H9 (cell line): ENCODE measurements around the gene FRZB. TPM values are rescaled to one million over a fixed set of nuclear protein-coding genes. Genes with fewer than 3 reads are reported as not detected.

ENCODE experiments used
- DNase-seq: peaks from one replicate; pipeline ENCODE4 v3.0.0-alpha.2; 2017
- H2AFZ ChIP-seq: one replicate; pipeline ENCODE4 v1.6.1; 2013; ENCODE audit warnings: mild to moderate bottlenecking, low read length, control low read depth, moderate library complexity
- H2AK5ac ChIP-seq: 2 replicates; pipeline ENCODE4 v1.6.1; 2013; ENCODE audit warnings: low read length, control low read depth, mixed read lengths; ENCODE audit not compliant: insufficient read length
- H2BK120ac ChIP-seq: one replicate; pipeline ENCODE4 v1.6.1; 2013; ENCODE audit warnings: low read depth, mild to moderate bottlenecking, low read length, control low read depth, inconsistent platforms; ENCODE audit not compliant: poor library complexity, severe bottlenecking
- H2BK12ac ChIP-seq: 2 replicates; pipeline ENCODE4 v1.6.1; 2013; ENCODE audit warnings: low read length, control low read depth, mixed read lengths, low read depth; ENCODE audit not compliant: insufficient read length
- H2BK15ac ChIP-seq: 2 replicates; pipeline ENCODE4 v1.6.1; 2013; ENCODE audit warnings: low read depth, low read length, control low read depth
- H2BK20ac ChIP-seq: one replicate; pipeline ENCODE4 v1.6.1; 2013; ENCODE audit warnings: low read depth, mild to moderate bottlenecking, low read length, control low read depth, inconsistent platforms; ENCODE audit not compliant: poor library complexity, severe bottlenecking
- H2BK5ac ChIP-seq: 2 replicates; pipeline ENCODE4 v1.6.1; 2013; ENCODE audit warnings: low read length, control low read depth, mixed read lengths; ENCODE audit not compliant: insufficient read length
- H3K14ac ChIP-seq: 2 replicates; pipeline ENCODE4 v1.6.1; 2013; ENCODE audit warnings: low read length, control low read depth; ENCODE audit not compliant: insufficient read depth
- H3K18ac ChIP-seq: 2 replicates; pipeline ENCODE4 v1.6.1; 2013; ENCODE audit warnings: low read depth, mild to moderate bottlenecking, mixed read lengths, low read length, control low read depth; ENCODE audit not compliant: insufficient read length
- H3K23ac ChIP-seq: 2 replicates; pipeline ENCODE4 v1.6.1; 2013; ENCODE audit warnings: low read length, control low read depth, mixed read lengths, low read depth; ENCODE audit not compliant: insufficient read length
- H3K23me2 ChIP-seq: 2 replicates; pipeline ENCODE4 v1.6.1; 2013; ENCODE audit warnings: low read depth, mild to moderate bottlenecking, mixed read lengths, low read length, control low read depth; ENCODE audit not compliant: insufficient read length, poor library complexity, severe bottlenecking
- H3K27ac ChIP-seq: 2 replicates; pipeline ENCODE4 v1.5.1; 2013; ENCODE audit warnings: low read length, control low read depth, mixed read lengths, low read depth; ENCODE audit not compliant: insufficient read length
- H3K27me3 ChIP-seq: 2 replicates; pipeline ENCODE4 v1.6.1; 2013; ENCODE audit warnings: low read length, control low read depth, inconsistent platforms; ENCODE audit not compliant: insufficient read depth
- H3K4ac ChIP-seq: 2 replicates; pipeline ENCODE4 v1.6.1; 2013; ENCODE audit warnings: low read depth, mild to moderate bottlenecking, control low read depth, inconsistent platforms, low read length, moderate library complexity
- H3K4me1 ChIP-seq: 2 replicates; pipeline ENCODE4 v1.6.1; 2013; ENCODE audit warnings: low read length, control low read depth, inconsistent platforms; ENCODE audit not compliant: insufficient read depth
- H3K4me2 ChIP-seq: 2 replicates; pipeline ENCODE4 v1.6.1; 2013; ENCODE audit warnings: low read length, control low read depth, mixed read lengths; ENCODE audit not compliant: insufficient read length, insufficient read depth
- H3K56ac ChIP-seq: 2 replicates; pipeline ENCODE4 v1.6.1; 2013; ENCODE audit warnings: low read depth, mild to moderate bottlenecking, mixed read lengths, low read length, control low read depth; ENCODE audit not compliant: insufficient read length
- H3K79me1 ChIP-seq: 2 replicates; pipeline ENCODE4 v1.6.1; 2013; ENCODE audit warnings: low read depth, mild to moderate bottlenecking, moderate library complexity, low read length, control low read depth, inconsistent platforms; ENCODE audit not compliant: insufficient read depth, poor library complexity, severe bottlenecking
- H3K79me2 ChIP-seq: 2 replicates; pipeline ENCODE4 v1.6.1; 2013; ENCODE audit warnings: low read length, control low read depth, inconsistent platforms; ENCODE audit not compliant: insufficient read depth
- H3K9ac ChIP-seq: 2 replicates; pipeline ENCODE4 v1.6.1; 2013; ENCODE audit warnings: low read length, control low read depth, mixed read lengths; ENCODE audit not compliant: insufficient read length; ENCODE audit errors: extremely low read depth
- H3K9me3 ChIP-seq: one replicate; pipeline ENCODE4 v1.6.1; 2013; ENCODE audit warnings: low read depth, low read length, inconsistent platforms; ENCODE audit not compliant: control insufficient read depth
- H3T11ph ChIP-seq: one replicate; pipeline ENCODE4 v1.6.1; 2013; ENCODE audit warnings: mild to moderate bottlenecking, low read length, control low read depth, inconsistent platforms
- H4K20me1 ChIP-seq: one replicate; pipeline ENCODE4 v1.6.1; 2013; ENCODE audit not compliant: control insufficient read depth, insufficient read length, insufficient read depth
- H4K5ac ChIP-seq: 2 replicates; pipeline ENCODE4 v1.6.1; 2013; ENCODE audit warnings: low read depth, mild to moderate bottlenecking, mixed read lengths, low read length, control low read depth; ENCODE audit not compliant: insufficient read length
- H4K8ac ChIP-seq: replicated peaks from 2 replicates; pipeline ENCODE4 v1.6.1; 2013; ENCODE audit warnings: low read length, control low read depth, mixed read lengths, low read depth; ENCODE audit not compliant: insufficient read length
- H4K91ac ChIP-seq: 2 replicates; pipeline ENCODE4 v1.6.1; 2013; ENCODE audit warnings: low read depth, mild to moderate bottlenecking, moderate library complexity, mixed read lengths, low read length, control low read depth; ENCODE audit not compliant: insufficient read length
- H3K27ac Mint-ChIP-seq, 3 experiments: 2 replicates in 2 of 3; 3 replicates in 1 of 3; pipeline ENCODE4 v1.8.0; 2020 to 2021; ENCODE audit warnings: mixed read lengths in 3 of 3, mild to moderate bottlenecking in 1 of 3, moderate library complexity in 1 of 3
- H3K27me3 Mint-ChIP-seq: 2 replicates; pipeline ENCODE4 v1.8.0; 2021; ENCODE audit warnings: low read depth, mild to moderate bottlenecking, moderate library complexity, mixed read lengths
- H3K36me3 Mint-ChIP-seq, 3 experiments: 2 replicates in 2 of 3; 3 replicates in 1 of 3; pipeline ENCODE4 v1.8.0; 2020 to 2021; ENCODE audit warnings: low read depth in 3 of 3, mixed read lengths in 3 of 3; ENCODE audit not compliant: insufficient read depth in 1 of 3
- H3K4me1 Mint-ChIP-seq, 2 experiments: 2 replicates each; pipeline ENCODE4 v1.8.0; 2020; ENCODE audit warnings: mixed read lengths in 2 of 2
- H3K4me3 Mint-ChIP-seq, 2 experiments: 2 replicates in 1 of 2; 3 replicates in 1 of 2; pipeline ENCODE4 v1.8.0; 2020 to 2021; ENCODE audit warnings: mild to moderate bottlenecking in 2 of 2, mixed read lengths in 2 of 2, moderate library complexity in 1 of 2
- H3K9me3 Mint-ChIP-seq, 2 experiments: 2 replicates in 1 of 2; 3 replicates in 1 of 2; pipeline ENCODE4 v1.8.0; 2020; ENCODE audit warnings: mild to moderate bottlenecking in 2 of 2, mixed read lengths in 2 of 2, moderate library complexity in 1 of 2
- CTCF ChIP-seq: fragments of 200-600 bp; sonication (generic); conservative IDR thresholded peaks from 3 replicates; pipeline ENCODE4 v1.8.0; 2021; ENCODE audit warnings: antibody characterized with exemption, mild to moderate bottlenecking
- whole genome bisulfite sequencing: extraction: QIAGEN DNeasy Blood & Tissue Kit; methylation state at CpG from one replicate; pipeline ENCODE4 v1.1.7; 2013; ENCODE audit warnings: missing lambda C conversion rate, low lambda C conversion rate, mixed read lengths; ENCODE audit not compliant: insufficient read length; ENCODE audit errors: extremely low coverage; 5-methylcytosine and 5-hydroxymethylcytosine counted together
- total RNA-seq: library from RNA; stranded (reverse); gene quantifications from 2 replicates; pipeline ENCODE4 v1.2.1, GENCODE V29; 2021

Gene FRZB
- total RNA-seq, 1 experiment from 2014 or later: 1.1 TPM

GRCh38 chr2:182864949-182865570, 1.4 kb downstream of the FRZB start:
- H3K18ac ChIP-seq: no peak overlapping the region
- no peak overlapping the region for H3K27ac ChIP-seq
- no peaks in the 10 kb centered on the region for H3K4me1 ChIP-seq
- H3K27me3 ChIP-seq: peaks cover 3% of the 10 kb centered on the region; the same call in 1 of the 2 replicates
- DNase-seq: no peak
- H3K14ac ChIP-seq: no peak overlapping the region
- no peak overlapping the region for H2BK15ac ChIP-seq
- no peak overlapping the region for H4K5ac ChIP-seq
- Mint-ChIP-seq H3K36me3 (no peaks in the 10 kb centered on the region; a peak in 1 of 7 replicates), H3K4me1 (peaks cover 25 to 30% of the 10 kb centered on the region in 2 experiments), H3K27ac (no peak overlapping the region), H3K27me3 (peaks cover 44% of the 10 kb centered on the region), H3K9me3 (no peaks in the 10 kb centered on the region), H3K4me3 (peak overlapping the region in 1 of 2 experiments; percentile 42; a peak in 1 of 5 replicates)
- H2BK120ac ChIP-seq: no peak overlapping the region
- no peak overlapping the region for H2AK5ac ChIP-seq
- no peaks in the 10 kb centered on the region for H3K9me3 ChIP-seq
- no peaks in the 10 kb centered on the region for H3K79me1 ChIP-seq
- H4K20me1 ChIP-seq: no peaks in the 10 kb centered on the region
- no peak overlapping the region for H3K23ac ChIP-seq
- no peak overlapping the region for H2BK12ac ChIP-seq
- H3K79me2 ChIP-seq: no peaks in the 10 kb centered on the region
- H3K4me2 ChIP-seq: no peak overlapping the region
- TF ChIP-seq CTCF: no peak
- no peak overlapping the region for H4K91ac ChIP-seq
- H2BK20ac ChIP-seq: no peak overlapping the region
- peaks cover 19% of the 10 kb centered on the region for H3K23me2 ChIP-seq
- H3K4ac ChIP-seq: no peak overlapping the region
- H2AFZ ChIP-seq: no peak overlapping the region
- no peak overlapping the region for H3K56ac ChIP-seq
- no CpG with 5 or more reads among the region's 4 CpGs for WGBS
- H3K9ac ChIP-seq: no peak overlapping the region
- no peak overlapping the region for H4K8ac ChIP-seq
- no peak overlapping the region for H2BK5ac ChIP-seq
- H3T11ph ChIP-seq: no peak overlapping the region
